B cell (primary cell): ENCODE measurements around the gene DOCK1.

Source experiments
- CTCF ChIP-seq: fragments of 200-600 bp; IDR thresholded peaks from one replicate; pipeline ENCODE4 v1.8.0; 2022; ENCODE audit warnings: antibody characterized with exemption, mild to moderate bottlenecking
- EZH2 ChIP-seq: IDR thresholded peaks from 2 replicates; pipeline ENCODE4 v1.6.1; 2012; ENCODE audit warnings: borderline replicate concordance, low read depth, mild to moderate bottlenecking, moderate library complexity, low read length; ENCODE audit not compliant: insufficient read depth, poor library complexity, severe bottlenecking

- TF ChIP-seq EZH2 (no peak), CTCF (no peak)
These were observed 40.3 kb downstream of the DOCK1 start for GRCh38 chr10:126945351-126946030.
